ENCODE results near the gene INSRR. TPM values are rescaled to one million over a fixed set of nuclear protein-coding genes. Genes with fewer than 3 reads are reported as not detected.

INSRR gene
- total RNA-seq, 1 experiment from 2014 or later, result 0.11 TPM

GRCh38 chr1:156905651-156906050, 46.7 kb upstream of the INSRR start:
- CTCF ChIA-PET, result no interaction called here
- no peak overlapping the region for H3K4me3 Mint-ChIP-seq
- no peak for DNase-seq (ENCODE audit: low spot score)
- no peak overlapping the region for H3K27ac Mint-ChIP-seq
- no peaks in the 10 kb centered on the region for H3K36me3 Mint-ChIP-seq
- peaks cover 2% of the 10 kb centered on the region for H3K27me3 Mint-ChIP-seq (ENCODE audit: low read depth)
- ATAC-seq, result no peak
- peaks cover 7% of the 10 kb centered on the region; the same call in 1 of the 2 replicates for H3K4me1 Mint-ChIP-seq
- POLR2A ChIA-PET, result no interaction called here
- no peaks in the 10 kb centered on the region for H3K9me3 Mint-ChIP-seq
- TF ChIP-seq ZNF532 (CRISPR knock-in tag; IDR thresholded peaks at IDR 0.05; ENCODE audit: borderline replicate concordance) (no peak), IRF1 (CRISPR knock-in tag; IDR thresholded peaks at IDR 0.05) (no peak), FOXJ3 (CRISPR knock-in tag; IDR thresholded peaks at IDR 0.05; ENCODE audit: borderline replicate concordance) (no peak), ATF2 (CRISPR knock-in tag; IDR thresholded peaks at IDR 0.05; ENCODE audit: borderline replicate concordance, low read depth) (no peak), FOXP4 (CRISPR knock-in tag; IDR thresholded peaks at IDR 0.05) (no peak), AR (CRISPR knock-in tag; IDR thresholded peaks at IDR 0.05) (no peak), KAT7 (CRISPR knock-in tag; IDR thresholded peaks at IDR 0.05; ENCODE audit: borderline replicate concordance) (no peak), HMGXB4 (CRISPR knock-in tag; IDR thresholded peaks at IDR 0.05) (no peak), ZBTB43 (CRISPR knock-in tag; IDR thresholded peaks at IDR 0.05) (no peak), MLX (CRISPR knock-in tag; IDR thresholded peaks at IDR 0.05) (no peak), MXD4 (CRISPR knock-in tag; IDR thresholded peaks at IDR 0.05; ENCODE audit: borderline replicate concordance) (no peak), ARID4B (CRISPR knock-in tag; IDR thresholded peaks at IDR 0.05; ENCODE audit: borderline replicate concordance) (no peak), ERG (CRISPR knock-in tag; IDR thresholded peaks at IDR 0.05) (no peak), FOXP1 (CRISPR knock-in tag; IDR thresholded peaks at IDR 0.05; ENCODE audit: borderline replicate concordance) (no peak)
